HCT116 (cell line): ENCODE measurements around the gene STAT6.

ENCODE experiments used
- ELF1 ChIP-seq: IDR thresholded peaks from 2 replicates; pipeline ENCODE4 v1.6.1; 2012; ENCODE audit warnings: low read depth, borderline replicate concordance
- POLR2AphosphoS5 ChIP-seq: IDR thresholded peaks from 2 replicates; pipeline ENCODE4 v1.6.1; 2011; ENCODE audit warnings: mild to moderate bottlenecking, low read depth, low read length, moderate library complexity
- TF ChIP-seq, protein P1 (sequence below): IDR thresholded peaks from 2 replicates; pipeline ENCODE4 v1.6.1; 2012
- TF ChIP-seq, protein P2 (sequence below), 3 experiments: fragments of 200-600 bp in 1 of 3; sonication (generic) in 1 of 3; IDR thresholded peaks in 2 of 3; conservative IDR thresholded peaks in 1 of 3; 2 replicates each; pipeline ENCODE4 v1.5.1; 2012 to 2017; ENCODE audit warnings: low read depth in 2 of 3, low read length in 2 of 3, antibody characterized with exemption in 1 of 3, borderline replicate concordance in 1 of 3, control low read depth in 1 of 3, mild to moderate bottlenecking in 1 of 3, mixed read lengths in 1 of 3, mixed run types in 1 of 3, moderate library complexity in 1 of 3; ENCODE audit not compliant: insufficient read depth in 1 of 3

DNA sequence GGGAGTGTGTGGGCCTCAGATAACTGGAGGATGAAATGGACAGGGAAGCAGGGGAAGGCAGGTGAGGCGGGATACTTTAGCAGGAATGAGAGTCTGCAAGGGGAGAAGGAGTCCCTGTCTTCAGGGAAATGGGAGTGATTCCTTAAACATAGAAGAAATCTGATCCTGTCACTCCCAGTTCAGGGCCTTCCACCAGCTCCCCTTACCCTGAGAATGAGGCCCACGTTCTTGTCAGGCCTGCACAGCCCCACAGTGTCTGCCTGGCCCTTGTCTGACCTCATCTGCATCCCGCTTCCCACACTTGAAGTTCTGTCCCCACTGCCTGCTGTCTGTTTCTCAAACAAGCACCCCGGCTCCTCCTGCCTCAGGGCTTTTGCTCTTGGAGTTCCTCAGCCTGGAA, 48.9 kb upstream of the STAT6 start:
- TF ChIP-seq, protein P1, sequence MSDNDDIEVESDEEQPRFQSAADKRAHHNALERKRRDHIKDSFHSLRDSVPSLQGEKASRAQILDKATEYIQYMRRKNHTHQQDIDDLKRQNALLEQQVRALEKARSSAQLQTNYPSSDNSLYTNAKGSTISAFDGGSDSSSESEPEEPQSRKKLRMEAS = no peak
- TF ChIP-seq, protein P2, sequence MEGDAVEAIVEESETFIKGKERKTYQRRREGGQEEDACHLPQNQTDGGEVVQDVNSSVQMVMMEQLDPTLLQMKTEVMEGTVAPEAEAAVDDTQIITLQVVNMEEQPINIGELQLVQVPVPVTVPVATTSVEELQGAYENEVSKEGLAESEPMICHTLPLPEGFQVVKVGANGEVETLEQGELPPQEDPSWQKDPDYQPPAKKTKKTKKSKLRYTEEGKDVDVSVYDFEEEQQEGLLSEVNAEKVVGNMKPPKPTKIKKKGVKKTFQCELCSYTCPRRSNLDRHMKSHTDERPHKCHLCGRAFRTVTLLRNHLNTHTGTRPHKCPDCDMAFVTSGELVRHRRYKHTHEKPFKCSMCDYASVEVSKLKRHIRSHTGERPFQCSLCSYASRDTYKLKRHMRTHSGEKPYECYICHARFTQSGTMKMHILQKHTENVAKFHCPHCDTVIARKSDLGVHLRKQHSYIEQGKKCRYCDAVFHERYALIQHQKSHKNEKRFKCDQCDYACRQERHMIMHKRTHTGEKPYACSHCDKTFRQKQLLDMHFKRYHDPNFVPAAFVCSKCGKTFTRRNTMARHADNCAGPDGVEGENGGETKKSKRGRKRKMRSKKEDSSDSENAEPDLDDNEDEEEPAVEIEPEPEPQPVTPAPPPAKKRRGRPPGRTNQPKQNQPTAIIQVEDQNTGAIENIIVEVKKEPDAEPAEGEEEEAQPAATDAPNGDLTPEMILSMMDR (IDR thresholded peaks at IDR 0.05 in 2 of 3, conservative IDR thresholded peaks at IDR 0.05 in 1 of 3; ENCODE audit: borderline replicate concordance in 1 of 3, insufficient read depth in 1 of 3, low read depth in 2 of 3, low read length in 2 of 3) = no peak
- TF ChIP-seq ELF1 (no peak), POLR2AphosphoS5 (no peak)
